B cell (primary cell): ENCODE data around the gene FXYD2. TPM values are rescaled to one million over a fixed set of nuclear protein-coding genes. Genes with fewer than 3 reads are reported as not detected.

Experiments
- ATAC-seq: fragments of 200-7000 bp; cut with Tn5 transposase; one replicate; pipeline ENCODE4 v1.10.0; 2021; ENCODE audit warnings: low read depth, mild to moderate bottlenecking, moderate number of reproducible peaks, moderate library complexity
- CTCF ChIA-PET: fragments of 350-600 bp; sonication (Branson Sonifier 250); formaldehyde crosslinking; loops from one replicate; lab custom pipeline; 2021; ENCODE audit warnings: antibody characterized with exemption, inconsistent platforms; lab: Charles Lee
- POLR2A ChIA-PET: fragments of 350-600 bp; sonication (Branson Sonifier 250); formaldehyde crosslinking; loops from one replicate; lab custom pipeline; 2021; ENCODE audit warnings: antibody characterized with exemption; lab: Charles Lee
- DNase-seq: peaks from one replicate; pipeline ENCODE4 v3.0.0; 2013
- H2AFZ ChIP-seq: 2 replicates; pipeline ENCODE4 v1.6.1; 2012; ENCODE audit warnings: mild to moderate bottlenecking, low read depth, low read length; ENCODE audit not compliant: insufficient read depth, poor library complexity, severe bottlenecking
- H3K27ac ChIP-seq, 2 donors: 1 replicate in 1 of 2; 2 replicates in 1 of 2; pipeline ENCODE4 v1.5.1; 2012 to 2013; ENCODE audit warnings: low read length in 2 of 2, mild to moderate bottlenecking in 2 of 2, moderate library complexity in 1 of 2
- H3K27me3 ChIP-seq, 4 experiments: fragments of 200-600 bp in 1 of 4; sonication (generic) in 1 of 4; replicated peaks in 1 of 4; 1 replicate in 2 of 4; 2 replicates in 2 of 4; pipeline versions ENCODE4 v1.6.1 to v1.7.0; 2013 to 2016; ENCODE audit warnings: low read length in 3 of 4, mild to moderate bottlenecking in 2 of 4, mixed read lengths in 1 of 4, moderate library complexity in 1 of 4; ENCODE audit not compliant: insufficient read depth in 4 of 4, control insufficient read depth in 3 of 4; ENCODE audit errors: control extremely low read depth in 1 of 4
- H3K36me3 ChIP-seq, 2 experiments: replicated peaks in 1 of 2; 1 replicate in 1 of 2; 2 replicates in 1 of 2; pipeline versions ENCODE4 v1.6.1 to v1.7.1; 2013; ENCODE audit warnings: low read length in 1 of 2; ENCODE audit not compliant: insufficient read depth in 2 of 2, control insufficient read depth in 1 of 2; ENCODE audit errors: control extremely low read depth in 1 of 2, extremely low read depth in 1 of 2
- H3K4me1 ChIP-seq, 2 donors: fragments of 200-600 bp in 1 of 2; sonication (generic) in 1 of 2; 1 replicate in 1 of 2; 2 replicates in 1 of 2; pipeline versions ENCODE4 v1.5.1 to v1.6.1; 2013 to 2017; ENCODE audit warnings: low read length in 2 of 2; ENCODE audit not compliant: control insufficient read depth in 2 of 2, insufficient read depth in 2 of 2
- H3K4me2 ChIP-seq: replicated peaks from 2 replicates; pipeline ENCODE3; 2012; ENCODE audit warnings: mild to moderate bottlenecking, low read depth, low read length; ENCODE audit not compliant: poor library complexity, severe bottlenecking
- H3K4me3 ChIP-seq, 5 experiments: fragments of 200-600 bp in 1 of 5; sonication (generic) in 1 of 5; 1 replicate in 3 of 5; 2 replicates in 2 of 5; pipeline versions ENCODE4 v1.5.1 to v1.7.0; 2011 to 2016; ENCODE audit warnings: low read length in 4 of 5, mild to moderate bottlenecking in 4 of 5, low read depth in 2 of 5, control low read depth in 1 of 5, moderate library complexity in 1 of 5; ENCODE audit not compliant: insufficient read depth in 1 of 5; ENCODE audit errors: control extremely low read depth in 1 of 5, extremely low read depth in 1 of 5
- H3K79me2 ChIP-seq: fragments of 200-600 bp; sonication (generic); one replicate; pipeline ENCODE4 v1.6.0; 2016; ENCODE audit warnings: low read length; ENCODE audit not compliant: control insufficient read depth, insufficient read depth
- H3K9ac ChIP-seq: fragments of 200-600 bp; sonication (generic); 2 replicates; pipeline ENCODE4 v1.6.1; 2017; ENCODE audit warnings: mild to moderate bottlenecking, low read length, moderate library complexity
- H3K9me3 ChIP-seq, 3 donors: one replicate each; pipeline versions ENCODE4 v1.6.1 to v1.7.1; 2013; ENCODE audit warnings: low read length in 2 of 3; ENCODE audit not compliant: control insufficient read depth in 2 of 3, insufficient read depth in 1 of 3; ENCODE audit errors: control extremely low read depth in 1 of 3
- H4K20me1 ChIP-seq: 2 replicates; pipeline ENCODE4 v1.6.0; 2012; ENCODE audit warnings: mild to moderate bottlenecking, low read length; ENCODE audit not compliant: insufficient read depth, control insufficient read depth, poor library complexity, severe bottlenecking
- H3K27ac Mint-ChIP-seq: one replicate; pipeline ENCODE4 v1.8.0; 2021; ENCODE audit warnings: mixed read lengths
- H3K27me3 Mint-ChIP-seq: one replicate; pipeline ENCODE4 v1.8.0; 2021; ENCODE audit warnings: mixed read lengths
- H3K4me1 Mint-ChIP-seq: one replicate; pipeline ENCODE4 v1.8.0; 2021; ENCODE audit warnings: mixed read lengths
- H3K4me3 Mint-ChIP-seq: one replicate; pipeline ENCODE4 v1.8.0; 2021; ENCODE audit warnings: mixed read lengths
- H3K9me3 Mint-ChIP-seq: one replicate; pipeline ENCODE4 v1.8.0; 2022; ENCODE audit warnings: mixed read lengths; ENCODE audit not compliant: insufficient read depth
- CTCF ChIP-seq: fragments of 200-600 bp; IDR thresholded peaks from one replicate; pipeline ENCODE4 v1.8.0; 2022; ENCODE audit warnings: antibody characterized with exemption, mild to moderate bottlenecking
- EZH2 ChIP-seq: IDR thresholded peaks from 2 replicates; pipeline ENCODE4 v1.6.1; 2012; ENCODE audit warnings: borderline replicate concordance, low read depth, mild to moderate bottlenecking, moderate library complexity, low read length; ENCODE audit not compliant: insufficient read depth, poor library complexity, severe bottlenecking
- WGBS: methylation state at CpG from one replicate; pipeline ENCODE4 v1.1.5; 2013; ENCODE audit warnings: missing lambda C conversion rate; ENCODE audit not compliant: insufficient coverage; 5-methylcytosine and 5-hydroxymethylcytosine counted together
- intact Hi-C: fragments of 100-400 bp; cut with micrococcal nuclease; formaldehyde crosslinking; loops from one replicate; pipeline ENCODE4 v1.10.0; 2022
- polyA plus RNA-seq: library from polyadenylated mRNA; depleted of rRNA; stranded (reverse); fragments of >200 nt; gene quantifications from 2 replicates; pipeline ENCODE4 v1.2.3, GENCODE V29; 2012
- total RNA-seq, 2 donors: library from RNA; stranded (reverse); fragments of 120-200 nt in 1 of 2; gene quantifications; 1 replicate in 1 of 2; 2 replicates in 1 of 2; pipeline versions ENCODE4 v1.2.3 to v1.2.4, GENCODE V29; 2013 to 2022

Gene FXYD2
- total and polyA plus RNA-seq, 2 donors (not counting 1 experiment from before 2014, with no cell fraction given), result 0.61 to 19.5 TPM

- no peak overlapping the region for H2AFZ ChIP-seq
- H3K4me1 ChIP-seq, result peaks cover 35 to 41% of the 10 kb centered on the region in 2 donors
- WGBS, result 92% methylated on average over 7 of the region's 8 CpGs
- no peaks in the 10 kb centered on the region for H4K20me1 ChIP-seq
- H3K4me2 ChIP-seq, result no peak overlapping the region
- intact Hi-C loops, result no loop called here
- H3K9ac ChIP-seq, result no peak overlapping the region
- H3K4me1 Mint-ChIP-seq, result peaks cover 40% of the 10 kb centered on the region
- no peak overlapping the region for H3K4me3 ChIP-seq
- ATAC-seq (no peak), DNase-seq (no peak)
- no peak overlapping the region for H3K27ac ChIP-seq
- H3K4me3 Mint-ChIP-seq, result no peak overlapping the region
- no peak overlapping the region for H3K27ac Mint-ChIP-seq
- H3K9me3 ChIP-seq, result peaks cover 0 to 5% (median 0%) of the 10 kb centered on the region in 3 donors
- TF ChIP-seq CTCF (no peak), EZH2 (no peak)
- CTCF ChIA-PET, result interaction anchor here (1.3 to 15.4 kb wide), 5 partner anchors 8 to 228 kb away, joined by 3 to 462 read pairs (median 57); no protein-coding TSS in a partner anchor
- POLR2A ChIA-PET, result no interaction called here
- peaks cover 0 to 66% (median 13%) of the 10 kb centered on the region in 4 experiments for H3K27me3 ChIP-seq
- no peaks in the 10 kb centered on the region for H3K9me3 Mint-ChIP-seq
- H3K27me3 Mint-ChIP-seq, result peaks cover 41% of the 10 kb centered on the region
- H3K36me3 ChIP-seq, result no peaks in the 10 kb centered on the region
- no peaks in the 10 kb centered on the region for H3K79me2 ChIP-seq
Measured at GRCh38 chr11:117825538-117826189, 1.1 kb upstream of the FXYD2 start.

GRCh38 chr11:117823946-117824420, 561 bp downstream of the FXYD2 start:
- 25% methylated on average over 8 of the region's 13 CpGs for WGBS
- no peak overlapping the region for H3K4me3 Mint-ChIP-seq
- ChIA-PET POLR2A (interaction anchor here (0.6 to 0.9 kb wide), 2 partner anchors 11 to 428 kb away, joined by 4 to 7 read pairs; no protein-coding TSS in a partner anchor), CTCF (interaction anchor here (0.6 to 15.4 kb wide), 12 partner anchors 8 to 348 kb away, joined by 3 to 462 read pairs (median 4); no protein-coding TSS in a partner anchor)
- Histone ChIP-seq H3K79me2 (no peaks in the 10 kb centered on the region), H2AFZ (peak overlapping the region; percentile 22), H3K27me3 (peaks cover 0 to 58% (median 13%) of the 10 kb centered on the region in 4 experiments), H3K27ac (no peak overlapping the region), H3K9me3 (peaks cover 0 to 5% (median 0%) of the 10 kb centered on the region in 3 donors), H3K4me1 (peaks cover 31 to 36% of the 10 kb centered on the region in 2 donors), H4K20me1 (no peaks in the 10 kb centered on the region), H3K4me3 (no peak overlapping the region), H3K9ac (no peak overlapping the region), H3K4me2 (peak overlapping the region; percentile 43), H3K36me3 (no peaks in the 10 kb centered on the region)
- no peaks in the 10 kb centered on the region for H3K9me3 Mint-ChIP-seq
- peaks cover 41% of the 10 kb centered on the region for H3K27me3 Mint-ChIP-seq
- no peak overlapping the region for H3K27ac Mint-ChIP-seq
- peaks cover 34% of the 10 kb centered on the region for H3K4me1 Mint-ChIP-seq
- DNase-seq (no peak), ATAC-seq (no peak)
- intact Hi-C loops, result no loop called here
- no peak for TF ChIP-seq CTCF
- no peak for TF ChIP-seq EZH2
